Ovary (tissue), 3 donors: ENCODE measurements around the gene PLEKHG4B.

ENCODE experiments used
- EP300 ChIP-seq: sonication (generic); formaldehyde crosslinking; IDR thresholded peaks from one replicate; pipeline ENCODE4 v1.6.1; 2017; ENCODE audit warnings: antibody characterized with exemption
- POLR2A ChIP-seq: fragments of 450-650 bp; IDR thresholded peaks from one replicate; pipeline ENCODE4 v1.6.1; 2017; ENCODE audit warnings: antibody characterized with exemption, mild to moderate bottlenecking, moderate library complexity
- TF ChIP-seq, protein P1 (sequence below), 3 donors: fragments of 450-650 bp in 2 of 3; fragments of 200-600 bp in 1 of 3; IDR thresholded peaks; one replicate each; pipeline versions ENCODE4 v1.5.1 to v1.8.0; 2016 to 2022; ENCODE audit warnings: antibody characterized with exemption in 3 of 3, mild to moderate bottlenecking in 1 of 3
- donor health status: DM: no; HTN: no; CAD: no.

DNA sequence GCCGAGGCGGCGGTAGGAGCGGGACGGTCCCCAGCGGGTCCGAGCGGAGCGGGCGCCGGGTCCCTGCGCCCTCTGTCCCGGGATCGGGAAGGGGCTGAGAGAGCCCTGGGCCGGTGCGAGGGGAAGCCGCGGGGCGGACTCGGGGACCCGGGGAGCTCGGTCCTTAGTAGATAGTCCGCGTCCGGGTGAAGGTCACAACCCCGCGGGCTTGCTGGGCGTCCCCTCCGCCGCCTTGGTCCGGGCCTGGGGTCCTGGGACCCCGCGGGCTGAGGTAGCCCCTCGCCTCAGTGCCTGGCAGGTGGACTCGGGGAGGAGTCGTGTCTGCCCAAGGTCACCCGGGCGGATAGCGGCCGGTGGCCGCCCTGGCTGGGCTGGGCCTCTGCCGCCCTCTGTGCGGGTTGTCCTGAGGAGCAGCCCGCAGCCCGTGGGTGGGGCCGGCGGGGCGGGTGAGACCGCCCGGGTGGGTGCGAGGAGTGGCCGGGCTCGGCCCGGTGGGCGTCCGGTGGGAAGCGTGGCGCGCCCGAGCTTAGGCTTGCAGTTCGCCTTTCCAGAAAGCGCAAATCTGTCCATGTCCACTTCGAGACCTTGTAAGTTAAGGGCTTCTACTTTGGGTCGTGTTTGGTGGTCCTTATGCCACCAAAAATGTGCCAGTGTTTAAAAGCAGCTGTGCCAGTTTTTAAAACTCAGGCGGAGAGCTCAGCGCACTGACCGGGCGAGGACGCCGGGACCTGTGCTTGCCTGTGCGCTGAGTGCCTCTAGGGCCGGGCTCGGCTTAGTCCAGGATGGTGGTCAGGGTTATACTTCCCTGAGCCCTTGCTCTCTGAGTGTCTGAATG, 126.7 kb downstream of the PLEKHG4B start:
- TF ChIP-seq, protein P1, sequence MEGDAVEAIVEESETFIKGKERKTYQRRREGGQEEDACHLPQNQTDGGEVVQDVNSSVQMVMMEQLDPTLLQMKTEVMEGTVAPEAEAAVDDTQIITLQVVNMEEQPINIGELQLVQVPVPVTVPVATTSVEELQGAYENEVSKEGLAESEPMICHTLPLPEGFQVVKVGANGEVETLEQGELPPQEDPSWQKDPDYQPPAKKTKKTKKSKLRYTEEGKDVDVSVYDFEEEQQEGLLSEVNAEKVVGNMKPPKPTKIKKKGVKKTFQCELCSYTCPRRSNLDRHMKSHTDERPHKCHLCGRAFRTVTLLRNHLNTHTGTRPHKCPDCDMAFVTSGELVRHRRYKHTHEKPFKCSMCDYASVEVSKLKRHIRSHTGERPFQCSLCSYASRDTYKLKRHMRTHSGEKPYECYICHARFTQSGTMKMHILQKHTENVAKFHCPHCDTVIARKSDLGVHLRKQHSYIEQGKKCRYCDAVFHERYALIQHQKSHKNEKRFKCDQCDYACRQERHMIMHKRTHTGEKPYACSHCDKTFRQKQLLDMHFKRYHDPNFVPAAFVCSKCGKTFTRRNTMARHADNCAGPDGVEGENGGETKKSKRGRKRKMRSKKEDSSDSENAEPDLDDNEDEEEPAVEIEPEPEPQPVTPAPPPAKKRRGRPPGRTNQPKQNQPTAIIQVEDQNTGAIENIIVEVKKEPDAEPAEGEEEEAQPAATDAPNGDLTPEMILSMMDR (IDR thresholded peaks at IDR 0.05), result no peak
- TF ChIP-seq POLR2A (no peak), EP300 (no peak)
